Glomerular visceral epithelial cell (primary cell): ENCODE data around the gene DDX39B.
"Not testable (repeated sequence)": the region's sequence is repeated elsewhere in the genome, so short reads cannot be mapped to it uniquely, and the experiment has no call there.

Source experiments
- DNase-seq: peaks from one replicate; pipeline ENCODE4 v3.0.0-alpha.2; 2016; ENCODE audit errors: extremely low spot score

DDX39B gene

DNA sequence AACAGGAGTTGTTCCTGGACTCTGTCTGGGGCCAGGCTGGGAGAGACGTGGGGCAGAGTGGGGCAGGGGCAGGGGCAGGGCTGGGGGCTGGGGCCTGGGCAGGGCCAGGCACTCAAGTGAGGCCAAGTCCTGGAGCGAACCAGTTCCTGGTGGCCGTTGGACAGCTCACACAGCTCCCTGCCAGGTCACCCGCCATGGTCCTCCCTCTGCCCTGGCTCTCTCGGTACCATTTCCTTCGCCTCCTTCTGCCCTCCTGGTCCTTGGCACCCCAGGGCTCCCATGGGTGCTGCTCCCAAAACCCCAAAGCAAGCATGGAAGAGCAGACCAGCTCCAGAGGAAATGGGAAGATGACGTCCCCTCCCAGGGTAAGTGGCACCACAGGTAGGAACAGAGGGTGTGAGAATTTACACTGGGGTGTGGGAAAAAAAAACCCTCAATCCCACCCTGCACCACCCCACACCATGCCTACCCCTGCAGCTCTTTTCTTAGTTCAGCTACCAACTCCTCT lies 12.9 kb downstream of the DDX39B start, which contains the start of gene MCCD1:
TSS of gene MCCD1 (plus strand) at position 142 of the 508 bp plus-strand sequence. CDS start at position 195, 53 bp downstream.
- no peak for DNase-seq

GRCh38 chr6:31528307-31528777 lies 13.5 kb downstream of the DDX39B start:
- DNase-seq: no peak

DNA sequence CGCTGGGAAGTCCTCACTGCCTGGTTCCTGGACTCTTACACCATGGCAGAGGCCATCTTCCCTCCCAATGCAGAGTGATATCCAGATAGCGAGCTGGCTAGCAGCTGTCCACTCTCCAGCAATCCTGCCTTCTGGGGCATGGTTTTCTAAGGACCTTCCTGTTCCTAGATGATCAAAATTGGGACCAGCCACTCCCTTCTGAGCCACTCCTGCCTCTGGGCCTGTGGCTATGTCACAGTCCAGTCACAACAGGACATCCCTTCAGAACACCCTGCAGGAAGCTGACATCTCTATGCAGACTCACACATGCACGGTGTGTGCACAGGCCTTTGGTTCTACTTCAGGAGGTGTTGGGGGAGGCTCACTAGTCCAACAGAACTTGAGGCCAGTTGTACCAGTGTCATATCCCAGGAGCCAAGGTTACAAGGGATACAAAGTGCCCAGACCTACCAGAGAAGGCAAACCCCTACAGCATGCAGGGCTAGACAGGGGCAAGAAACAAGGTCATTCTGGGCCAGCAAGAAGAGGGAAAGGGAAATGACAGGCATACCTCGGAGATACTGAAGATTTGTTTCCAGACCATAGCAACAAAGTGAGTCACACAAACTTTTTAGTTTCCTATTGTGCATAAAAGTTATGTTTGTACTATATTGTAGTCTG lies 15.7 kb downstream of the DDX39B start:
- DNase-seq: no peak

DNA sequence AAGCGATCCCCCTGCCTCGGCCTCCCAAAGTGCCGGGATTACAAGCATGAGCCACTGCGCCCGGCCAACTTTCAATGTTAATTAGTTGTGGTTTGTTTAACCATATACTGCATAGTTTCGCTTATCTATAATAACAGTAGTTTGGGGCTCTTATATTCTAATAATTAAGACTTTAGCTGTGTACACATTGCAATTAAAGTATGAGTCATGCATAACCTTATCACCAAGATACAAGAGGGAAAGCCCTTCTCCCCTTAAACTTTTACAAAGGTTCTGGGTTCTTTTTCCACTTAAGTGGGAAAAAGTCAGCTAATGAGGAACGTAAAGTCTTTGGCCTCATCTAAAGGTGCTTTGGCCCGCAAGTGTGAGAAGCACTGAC lies 16.3 kb downstream of the DDX39B start:
- DNase-seq: no peak

DNA sequence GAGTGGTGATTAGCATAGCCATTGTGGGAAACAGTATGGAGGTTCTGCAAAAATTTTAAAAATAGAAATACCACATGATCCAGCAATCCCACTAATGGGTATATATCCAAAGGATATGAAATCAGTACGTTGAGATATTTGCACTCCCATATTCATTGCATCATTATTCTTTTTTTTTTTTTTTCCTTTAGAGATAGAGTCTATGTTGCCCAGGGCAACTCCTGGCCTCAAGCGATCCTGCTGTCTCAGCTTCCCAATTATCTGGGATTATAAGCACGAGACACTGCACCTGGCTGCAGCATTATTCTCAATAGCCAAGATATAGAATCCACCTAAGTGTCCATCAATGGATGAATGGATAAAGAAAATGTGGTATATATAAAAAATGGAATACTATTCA lies 20.0 kb downstream of the DDX39B start:
- no peak for DNase-seq

GRCh38 chr6:31513456-31514165 lies 28.2 kb downstream of the DDX39B start:
- DNase-seq: peak; percentile 18

DNA sequence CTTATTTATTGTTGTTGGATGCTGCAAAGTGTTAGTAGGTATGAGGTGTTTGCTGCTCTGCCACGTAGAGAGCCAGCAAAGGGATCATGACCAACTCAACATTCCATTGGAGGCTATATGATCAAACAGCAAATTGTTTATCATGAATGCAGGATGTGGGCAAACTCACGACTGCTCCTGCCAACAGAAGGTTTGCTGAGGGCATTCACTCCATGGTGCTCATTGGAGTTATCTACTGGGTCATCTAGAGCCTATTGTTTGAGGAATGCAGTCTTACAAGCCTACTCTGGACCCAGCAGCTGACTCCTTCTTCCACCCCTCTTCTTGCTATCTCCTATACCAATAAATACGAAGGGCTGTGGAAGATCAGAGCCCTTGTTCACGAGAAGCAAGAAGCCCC lies 31.8 kb downstream of the DDX39B start:
- no peak for DNase-seq

DNA sequence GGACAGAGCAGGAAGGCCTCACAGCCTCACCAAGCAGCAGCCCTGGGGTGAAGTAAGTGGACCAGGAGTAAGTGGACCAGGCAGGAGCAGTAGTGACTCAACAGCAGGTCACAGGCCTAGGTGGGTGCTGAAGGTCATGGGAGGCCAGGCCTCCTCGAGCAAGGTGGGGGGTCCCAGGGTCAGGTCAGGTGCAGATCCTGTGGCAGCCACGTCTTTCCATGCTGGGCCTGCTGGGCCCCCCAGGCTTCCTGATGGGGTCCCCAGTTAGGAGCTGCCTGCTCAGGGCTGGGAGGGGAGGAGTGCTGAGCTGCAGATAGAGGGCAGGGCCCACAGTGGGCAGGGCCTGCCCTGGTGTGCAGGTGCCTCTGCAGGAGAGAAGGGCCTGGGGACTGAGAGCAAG lies 32.8 kb downstream of the DDX39B start:
- not testable (repeated sequence) for DNase-seq

GRCh38 chr6:31502586-31502985 lies 39.2 kb downstream of the DDX39B start:
- no peak for DNase-seq

- not testable (repeated sequence) for DNase-seq
These were observed 42.2 kb downstream of the DDX39B start for GRCh38 chr6:31499648-31500047.

DNA sequence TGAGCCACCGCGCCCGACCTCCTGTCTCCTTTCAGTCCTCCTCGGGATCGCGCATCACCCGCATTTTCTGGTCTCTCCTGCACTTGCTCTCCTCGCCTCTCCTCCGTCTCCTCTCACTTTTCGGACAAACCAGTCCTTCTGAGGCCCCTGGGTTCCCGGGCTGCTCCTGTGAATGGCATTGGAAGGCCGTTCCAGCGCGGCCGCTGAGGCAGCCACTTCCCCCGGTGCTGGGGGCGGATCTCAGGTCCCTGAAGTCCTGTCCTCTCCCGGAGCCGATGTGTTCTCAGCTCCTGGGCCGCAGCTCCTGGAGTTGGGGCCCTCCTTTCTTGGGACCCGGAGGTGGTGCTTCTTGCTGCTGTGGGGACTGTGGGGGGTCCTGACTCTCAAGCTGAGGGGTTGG lies 43.1 kb downstream of the DDX39B start:
- DNase-seq: peak; percentile 27

DNA sequence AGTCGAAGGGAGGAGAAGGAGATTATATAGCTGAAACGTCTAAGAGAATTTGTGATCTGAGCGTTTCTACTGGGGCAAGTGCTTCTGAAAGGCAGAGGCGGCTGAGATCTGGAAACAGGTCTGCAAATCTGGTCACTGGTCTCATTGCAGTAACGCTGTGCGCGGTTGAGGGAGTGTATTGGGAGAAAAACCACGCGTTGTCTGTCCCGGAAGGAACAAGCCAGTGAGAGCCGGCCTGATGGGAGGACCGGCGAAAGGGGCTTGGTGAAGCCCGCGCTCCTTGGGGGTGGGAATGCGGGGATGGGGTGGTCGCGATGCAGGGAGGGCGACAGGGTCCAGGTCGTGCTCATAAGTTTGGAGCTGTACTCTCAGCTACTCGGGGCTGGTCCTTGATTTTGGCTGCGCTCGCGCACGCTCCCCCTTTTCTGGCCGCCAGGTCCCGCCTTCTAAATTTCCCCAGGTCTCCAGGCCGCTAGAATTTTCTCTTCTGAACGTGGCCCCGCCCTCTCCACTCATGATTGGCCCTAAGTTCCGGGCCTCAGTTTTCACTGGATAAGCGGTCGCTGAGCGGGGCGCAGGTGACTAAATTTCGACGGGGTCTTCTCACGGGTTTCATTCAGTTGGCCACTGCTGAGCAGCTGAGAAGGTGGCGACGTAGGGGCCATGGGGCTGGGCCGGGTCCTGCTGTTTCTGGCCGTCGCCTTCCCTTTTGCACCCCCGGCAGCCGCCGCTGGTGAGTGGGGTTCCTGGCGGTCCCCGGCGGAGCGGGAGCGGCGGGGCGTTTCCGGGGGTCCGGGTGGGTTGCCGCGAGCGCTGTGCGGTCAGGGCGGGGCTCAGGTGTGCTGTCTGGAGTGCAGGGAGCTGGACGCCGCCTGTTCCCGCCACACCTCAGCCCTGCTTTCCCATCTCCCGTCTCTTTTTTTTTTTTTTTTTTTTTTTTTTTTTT lies 44.0 kb downstream of the DDX39B start, which contains the start of gene MICB:
TSS of gene MICB (plus strand) at position 615 of the 946 bp plus-strand sequence. CDS start at position 664, 49 bp downstream.
- peak; percentile 90 for DNase-seq

GRCh38 chr6:31496826-31497225 lies 45.0 kb downstream of the DDX39B start:
- DNase-seq: not testable (repeated sequence)

DNA sequence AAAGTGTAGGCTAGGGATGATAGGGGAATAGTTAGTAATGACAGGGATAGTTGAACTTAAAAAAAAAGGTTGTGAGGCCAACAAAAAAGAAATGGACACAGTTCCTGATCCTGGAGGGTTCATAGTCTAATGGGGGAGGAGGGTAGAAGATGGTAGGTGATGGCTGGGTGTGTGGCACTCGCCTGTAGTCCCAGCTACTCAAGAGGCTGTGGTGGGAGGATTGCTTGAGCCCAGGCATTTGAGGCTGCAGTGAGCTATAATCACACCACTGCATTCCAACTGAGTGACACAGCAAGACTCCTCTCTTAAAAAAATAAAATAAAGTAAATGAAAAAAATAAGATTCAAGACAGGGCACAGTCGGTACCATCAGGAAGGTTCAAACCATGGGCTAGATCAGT lies 46.2 kb downstream of the DDX39B start:
- DNase-seq: peak; percentile 70

GRCh38 chr6:31493875-31494694 lies 47.7 kb downstream of the DDX39B start:
- peak; percentile 85 for DNase-seq

GRCh38 chr6:31493550-31493874 lies 48.3 kb downstream of the DDX39B start:
- DNase-seq: not testable (repeated sequence)

- DNase-seq: no peak
These were observed 51.5 kb downstream of the DDX39B start for GRCh38 chr6:31490115-31490873.

- no peak for DNase-seq
These were observed 52.7 kb downstream of the DDX39B start for GRCh38 chr6:31489086-31489485.

GRCh38 chr6:31487674-31488073 lies 54.1 kb downstream of the DDX39B start:
- DNase-seq: not testable (repeated sequence)
